GM18868 (cell line): ENCODE data around the gene CYP4B1.

Source experiments
- ATAC-seq: cut with Tn5 transposase; IDR thresholded peaks from one replicate; pipeline ENCODE4 v1.9.1; 2021; ENCODE audit warnings: mild to moderate bottlenecking, moderate library complexity; ENCODE audit not compliant: unreplicated experiment

The CYP4B1 gene

DNA sequence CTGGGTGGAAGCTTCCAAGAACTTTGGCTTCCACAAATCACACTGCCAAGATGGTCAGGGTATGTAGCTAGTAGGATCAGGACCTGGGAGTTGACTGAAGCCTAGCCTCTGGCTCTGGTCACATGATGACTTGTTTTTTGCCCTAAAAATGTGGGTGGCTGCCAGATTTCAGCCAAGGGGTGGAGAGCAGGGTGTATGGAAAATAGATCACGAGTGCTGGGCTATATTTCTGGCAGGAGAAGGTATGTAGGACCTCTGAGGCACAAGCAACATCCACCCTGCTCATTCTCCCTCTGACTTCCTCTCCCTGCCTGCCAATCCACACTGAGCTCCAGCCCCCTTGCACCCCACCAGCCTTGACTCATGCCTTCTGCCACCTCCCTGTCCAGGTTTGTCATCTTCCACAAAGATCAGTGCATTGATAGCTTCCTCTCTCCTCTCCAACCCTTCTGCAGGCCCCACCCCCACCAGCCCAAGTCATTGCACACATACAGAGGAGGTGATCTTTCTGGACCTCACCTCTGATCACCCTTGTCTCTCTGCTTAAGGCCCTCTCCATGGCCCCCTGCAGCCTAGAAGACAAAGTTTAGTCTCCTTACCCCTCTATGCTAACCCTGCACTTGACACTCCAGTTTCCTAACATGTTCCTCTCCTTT is 8.3 kb upstream of the CYP4B1 start:
- no peak for ATAC-seq

DNA sequence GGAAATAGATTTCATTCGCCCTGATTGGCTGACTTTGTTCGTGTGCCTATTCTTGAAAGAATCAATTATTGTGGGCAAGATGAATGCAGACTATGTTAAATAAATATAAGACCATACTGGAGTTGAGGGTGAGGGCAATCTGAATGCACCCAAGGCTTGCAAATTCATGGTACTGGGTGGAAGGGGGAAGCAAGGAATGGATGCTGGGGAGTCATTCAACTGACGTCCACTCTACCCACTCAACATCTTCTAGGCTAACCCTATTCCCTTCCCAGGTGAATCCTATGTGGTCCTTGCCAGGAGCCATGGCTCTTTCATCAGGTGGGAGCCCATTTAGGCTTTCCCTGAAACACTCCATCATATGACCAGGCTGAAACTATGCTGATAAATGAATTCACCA is 5.7 kb upstream of the CYP4B1 start:
- no peak for ATAC-seq

DNA sequence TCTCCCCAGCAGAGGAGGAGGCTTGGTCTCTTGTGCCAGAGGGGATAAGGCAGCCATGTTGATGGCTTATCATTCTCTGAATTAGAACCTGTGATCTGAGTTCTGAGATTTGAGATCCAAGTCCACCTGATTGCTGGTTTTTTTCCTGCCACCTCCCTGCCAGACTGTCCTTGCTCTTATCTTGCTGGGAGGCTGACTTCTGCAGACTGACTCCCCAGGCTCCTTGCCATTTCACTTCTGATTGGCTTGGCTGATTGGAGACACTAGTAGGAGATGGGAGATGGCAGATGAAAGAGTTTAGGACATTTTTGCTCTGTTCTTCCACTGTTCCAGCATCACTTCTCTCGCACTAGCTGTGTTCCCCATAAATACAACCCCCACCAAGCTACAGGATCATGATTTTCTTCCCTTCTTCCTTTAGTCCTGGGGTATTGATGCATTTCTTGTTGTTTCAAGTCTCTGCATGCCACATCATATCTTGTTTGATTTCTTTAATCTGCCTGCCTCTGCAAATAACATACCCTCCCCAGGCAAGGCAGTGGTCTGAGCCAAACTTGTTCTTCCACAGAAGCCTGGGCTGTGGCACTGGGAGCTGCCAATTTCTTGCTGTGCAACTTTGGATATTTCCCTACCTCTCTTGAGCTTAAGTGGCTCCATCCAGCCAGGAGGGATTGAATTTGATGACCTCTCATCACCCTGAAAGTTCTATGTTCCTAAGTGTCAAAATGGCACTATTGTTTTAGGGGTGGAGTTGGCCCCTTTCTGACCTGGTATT is 963 bp upstream of the CYP4B1 start:
- no peak for ATAC-seq

DNA sequence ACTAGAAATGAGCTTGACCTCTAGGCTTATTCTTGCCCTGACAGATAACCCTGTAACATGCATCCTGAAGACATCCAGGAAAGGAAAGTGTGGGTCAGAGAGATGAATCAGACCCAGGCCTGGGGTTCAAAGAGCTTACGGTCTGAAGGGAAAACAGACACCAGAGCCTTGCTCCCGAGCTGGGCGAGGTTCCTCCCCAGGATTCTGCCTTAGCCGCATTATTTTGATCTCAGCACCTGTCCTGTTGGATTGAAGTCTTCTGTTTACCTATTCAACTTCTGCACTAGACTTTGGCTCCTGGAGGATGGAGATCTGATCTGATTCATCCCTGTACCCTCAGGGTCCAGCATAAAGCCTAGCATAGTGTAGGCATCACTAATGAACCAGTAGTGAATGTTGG is 1.9 kb downstream of the CYP4B1 start:
- ATAC-seq, result no peak

DNA sequence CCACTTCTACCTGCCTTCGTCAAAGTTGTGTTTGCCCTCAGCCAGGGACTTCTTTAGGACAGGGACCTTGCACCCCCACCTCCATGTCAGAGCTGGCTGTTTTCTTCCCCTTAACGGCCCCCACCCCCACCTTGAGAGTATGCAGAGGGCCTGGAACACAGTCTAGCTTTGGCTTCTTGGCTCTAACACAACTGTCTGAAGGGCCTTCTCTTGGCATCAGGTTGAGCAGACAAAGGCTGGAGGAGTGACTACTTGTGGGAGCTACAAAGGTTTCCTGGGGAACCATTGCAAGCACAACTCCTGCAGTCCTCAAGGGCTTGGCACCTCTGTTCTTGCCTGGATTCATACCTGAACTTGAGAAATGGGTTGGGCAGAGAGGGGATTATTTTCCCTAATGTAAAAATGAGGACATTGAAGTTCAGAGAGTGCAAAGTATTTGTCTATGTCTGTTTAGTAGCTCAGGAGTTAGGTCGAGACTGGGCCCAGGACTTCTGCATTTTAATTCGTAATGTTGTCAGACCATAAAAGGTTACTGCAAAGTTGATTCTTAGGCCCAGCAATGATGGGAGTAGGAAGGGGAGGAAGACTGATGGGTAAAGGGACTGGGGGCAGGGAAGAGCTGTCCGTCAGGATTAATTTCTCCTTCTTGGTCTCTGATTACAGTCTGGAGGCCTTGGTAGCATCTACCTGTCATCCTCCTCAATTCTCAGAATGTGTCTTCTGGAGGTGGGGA is 2.6 kb downstream of the CYP4B1 start:
- no peak for ATAC-seq

DNA sequence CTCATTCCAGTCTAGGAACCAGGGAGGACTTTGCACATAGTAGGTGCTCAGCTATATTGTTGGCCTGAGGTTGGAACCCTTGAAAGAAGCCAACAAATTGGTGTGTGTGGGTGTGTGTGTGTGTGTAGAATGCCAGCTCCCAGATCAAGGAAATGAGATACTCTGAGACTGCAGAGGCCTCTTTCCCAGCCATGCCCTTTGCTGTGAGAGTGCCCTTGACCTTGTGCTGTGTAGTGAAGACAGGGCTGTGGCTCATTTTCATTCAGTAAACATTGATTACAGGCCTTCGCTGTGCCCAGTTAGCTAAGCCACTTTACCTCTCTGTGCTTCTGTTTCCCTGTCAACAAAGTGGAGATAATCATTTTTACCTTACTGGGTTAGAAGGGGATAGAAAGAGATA is 3.2 kb downstream of the CYP4B1 start:
- no peak for ATAC-seq

DNA sequence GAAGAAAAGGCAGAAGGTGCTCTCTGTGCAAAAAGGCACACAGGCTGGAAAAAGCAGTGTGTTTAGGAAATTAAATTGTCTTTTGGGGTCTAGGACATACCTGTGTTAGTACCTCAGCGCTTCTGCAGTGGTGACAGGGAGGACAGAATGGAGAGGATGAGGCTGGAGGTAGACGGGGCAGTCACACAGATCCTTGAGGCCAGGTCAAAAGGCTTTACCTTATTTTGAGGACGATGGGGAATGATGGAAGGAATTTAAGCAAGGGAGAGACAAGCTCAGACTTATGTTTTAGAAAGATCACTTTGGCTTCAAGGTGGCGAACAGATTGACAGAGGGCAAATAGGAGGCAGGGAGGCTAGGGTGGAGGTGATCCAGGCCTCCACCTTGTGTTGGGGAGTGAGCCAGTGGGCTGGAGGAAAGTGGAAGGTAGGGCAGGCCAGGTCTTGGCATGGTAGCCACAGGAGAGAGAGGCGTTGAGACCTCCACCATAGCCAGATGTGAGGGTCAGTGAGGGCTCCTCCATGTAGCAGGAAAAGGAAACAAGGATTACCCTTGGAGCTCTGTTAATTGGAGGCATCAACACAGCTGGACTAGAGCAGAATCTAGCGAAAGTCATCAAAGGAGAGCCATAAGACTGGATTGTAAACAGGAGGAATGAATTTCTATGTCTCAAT is 4.2 kb downstream of the CYP4B1 start:
- no peak for ATAC-seq

DNA sequence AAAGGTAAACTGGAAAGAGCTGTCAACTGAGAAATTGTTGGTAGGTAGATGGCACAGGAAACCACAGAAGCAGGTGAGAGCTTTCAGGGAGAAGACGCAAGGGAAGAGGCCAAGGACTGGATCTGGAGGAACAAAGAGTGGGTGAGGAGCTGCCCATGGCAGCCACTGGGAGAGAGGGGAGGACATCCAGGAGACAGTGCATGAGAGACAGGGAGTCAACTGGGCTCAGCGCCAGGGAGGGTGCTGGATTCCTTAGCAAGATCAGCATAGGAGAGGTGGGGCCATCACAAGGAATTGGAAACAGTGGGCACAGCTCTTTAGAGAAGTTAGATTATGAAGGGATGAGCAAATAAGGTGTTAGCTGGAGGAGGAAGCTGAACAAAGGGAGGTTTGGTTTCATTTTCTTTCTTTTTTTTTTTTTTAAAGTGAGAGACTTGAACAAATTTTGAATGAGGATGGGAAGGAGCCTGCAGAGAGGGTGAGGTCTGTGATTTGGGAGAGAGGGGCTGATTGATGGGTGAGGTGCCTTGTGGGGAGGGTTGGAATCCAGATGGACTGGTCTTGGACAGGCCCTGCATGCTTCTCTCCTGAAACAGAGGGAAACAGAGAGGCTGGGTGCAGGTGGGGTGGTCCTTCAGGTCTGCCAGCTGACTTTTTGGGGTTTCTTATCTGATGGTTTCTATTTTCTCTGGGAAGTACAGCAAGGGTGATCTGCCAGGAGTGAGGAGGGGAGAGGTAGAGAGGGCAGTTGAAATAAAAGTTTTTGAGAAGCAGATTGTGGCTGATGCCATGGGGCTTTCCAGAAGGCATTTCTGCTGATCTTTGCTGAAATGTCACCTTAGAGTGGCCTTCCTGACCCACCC is 5.4 kb downstream of the CYP4B1 start:
- no peak for ATAC-seq

DNA sequence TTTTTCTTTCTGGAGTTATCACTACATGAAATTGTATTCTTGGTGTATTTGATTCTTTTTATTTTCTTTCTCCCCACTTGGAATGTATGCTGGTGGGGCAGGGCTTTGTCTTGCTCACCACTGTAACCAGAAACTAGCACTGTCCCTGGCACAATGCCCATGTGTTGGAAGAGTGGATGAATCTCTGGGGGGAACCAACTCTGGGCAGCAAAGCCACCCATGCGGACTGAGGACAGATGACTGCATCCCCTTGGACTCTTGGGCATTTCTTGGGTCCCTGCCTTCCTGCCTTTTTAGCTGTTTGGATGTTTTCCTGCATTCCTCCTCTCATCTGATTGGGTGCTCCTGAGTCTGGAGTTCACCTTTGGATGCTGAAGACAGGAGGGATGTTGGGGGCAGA is 6.1 kb downstream of the CYP4B1 start:
- ATAC-seq, result no peak

DNA sequence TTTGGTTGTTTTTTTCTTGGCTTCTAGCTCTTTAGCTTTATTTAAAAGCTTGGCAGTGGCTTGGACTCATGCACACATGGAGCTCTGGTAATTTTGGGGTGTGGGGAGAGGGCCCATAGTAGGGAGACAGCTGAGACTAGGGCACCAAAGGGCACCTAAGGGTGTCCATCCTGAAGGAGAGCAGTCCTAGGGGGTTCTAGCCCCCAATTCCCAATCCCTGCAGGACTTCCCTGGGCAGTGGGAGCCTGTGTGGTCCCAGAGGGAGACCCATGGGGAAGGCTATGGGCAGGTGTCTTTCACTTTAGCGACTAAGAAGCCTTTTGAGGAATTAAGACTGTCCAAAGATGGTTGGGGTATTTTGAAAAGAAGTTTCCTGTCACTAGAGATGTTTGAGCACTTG is 6.9 kb downstream of the CYP4B1 start:
- no peak for ATAC-seq

DNA sequence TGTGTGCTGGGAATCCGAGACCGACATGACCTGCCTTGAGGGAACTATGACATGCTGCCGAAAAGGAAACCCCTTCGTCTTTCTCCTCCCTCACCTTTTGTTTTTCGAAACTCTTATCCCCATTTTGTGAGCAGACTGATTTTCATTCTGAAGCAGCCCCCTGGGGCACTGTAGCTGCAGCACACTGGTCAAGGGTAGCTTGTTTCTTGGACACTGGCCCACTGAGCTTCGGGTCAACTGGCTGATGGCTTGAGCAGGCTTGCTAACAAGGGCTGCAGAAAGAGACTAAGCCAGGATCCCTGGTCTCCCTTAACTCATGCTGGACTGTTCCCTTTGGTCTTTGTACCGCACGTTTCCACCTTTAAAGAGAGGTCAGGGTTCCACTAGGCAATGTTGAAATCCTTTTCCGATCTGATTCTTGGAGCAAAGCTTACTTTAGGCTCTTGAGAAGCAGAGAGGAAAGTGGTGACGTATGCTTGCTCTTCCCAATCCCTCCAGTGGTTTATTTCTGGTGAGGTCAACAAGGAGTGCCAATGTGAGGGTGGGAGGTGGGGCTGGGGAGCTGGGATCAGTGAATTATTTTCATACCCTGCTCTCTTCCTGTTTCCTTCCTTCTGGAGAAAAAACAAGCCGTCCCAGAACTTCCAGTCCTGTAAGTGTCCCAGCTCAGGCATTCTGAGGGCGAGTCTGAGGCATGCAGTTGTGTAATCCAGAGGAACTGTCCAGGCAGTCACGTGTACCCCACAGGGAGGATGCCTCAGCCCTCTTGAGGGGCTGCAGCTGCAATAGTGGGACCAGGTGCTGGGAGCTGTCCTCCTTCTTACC is 7.6 kb downstream of the CYP4B1 start:
- no peak for ATAC-seq

DNA sequence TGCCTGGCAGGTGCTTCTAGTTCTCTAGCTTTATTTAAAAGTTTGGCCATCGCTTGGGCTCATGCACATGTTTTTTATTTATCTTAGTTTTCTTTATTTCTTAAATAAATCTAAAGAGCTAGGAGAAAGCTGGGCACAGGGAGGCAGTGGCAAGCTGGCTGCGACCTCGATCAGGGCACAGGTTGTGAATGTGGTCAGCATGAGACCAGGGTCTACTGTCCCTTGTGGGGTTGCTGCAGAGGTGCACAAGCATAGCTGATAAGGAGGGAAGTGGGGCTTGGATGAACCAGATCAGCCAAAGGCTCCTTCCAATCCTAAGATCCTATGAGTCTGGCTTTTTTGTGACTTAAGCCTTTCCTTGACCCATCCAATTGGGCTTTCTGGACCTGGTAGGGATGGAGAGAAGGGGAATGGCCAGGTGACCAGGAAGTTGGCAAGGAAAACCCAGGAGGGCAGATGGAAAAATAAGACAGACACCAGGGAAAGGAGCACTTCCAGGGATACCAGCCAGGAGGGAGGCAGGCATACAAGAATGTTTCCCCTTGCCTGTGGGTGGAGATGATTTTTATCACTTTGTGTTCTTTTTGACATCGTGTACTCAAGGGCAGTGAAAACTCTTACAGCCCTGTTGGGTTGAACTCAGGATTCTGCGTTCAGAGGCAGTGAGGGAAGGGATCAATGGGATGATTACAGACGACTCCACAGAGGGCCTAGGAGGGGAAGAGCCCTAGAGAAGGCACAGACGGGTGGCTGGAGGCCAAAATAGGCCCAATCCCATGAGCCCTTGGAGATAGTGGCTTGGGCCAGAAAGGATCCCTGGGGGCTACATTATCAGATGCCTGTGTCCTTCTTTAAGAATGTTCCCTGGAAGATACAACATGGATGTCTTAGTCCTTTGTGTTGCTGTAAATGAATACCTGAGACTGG is 8.5 kb downstream of the CYP4B1 start:
- ATAC-seq, result no peak

DNA sequence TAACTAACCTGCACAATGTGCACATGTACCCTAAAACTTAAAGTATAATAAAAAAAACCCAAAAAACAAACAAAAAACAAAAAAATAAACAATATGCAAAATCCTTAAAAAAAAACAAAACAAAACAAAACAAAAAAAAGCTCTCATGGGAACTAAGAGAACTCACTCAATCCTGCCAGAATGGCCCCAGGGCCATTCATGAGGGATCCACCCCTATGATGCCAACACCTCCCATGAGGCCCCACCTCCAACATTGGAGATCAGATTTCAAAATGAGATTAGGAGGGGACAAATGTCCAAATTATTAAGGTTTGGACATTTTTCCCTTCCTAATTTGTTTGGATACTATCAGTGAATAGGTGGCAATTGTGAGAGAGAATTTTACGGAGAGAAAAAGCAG is 10.2 kb downstream of the CYP4B1 start:
- no peak for ATAC-seq

DNA sequence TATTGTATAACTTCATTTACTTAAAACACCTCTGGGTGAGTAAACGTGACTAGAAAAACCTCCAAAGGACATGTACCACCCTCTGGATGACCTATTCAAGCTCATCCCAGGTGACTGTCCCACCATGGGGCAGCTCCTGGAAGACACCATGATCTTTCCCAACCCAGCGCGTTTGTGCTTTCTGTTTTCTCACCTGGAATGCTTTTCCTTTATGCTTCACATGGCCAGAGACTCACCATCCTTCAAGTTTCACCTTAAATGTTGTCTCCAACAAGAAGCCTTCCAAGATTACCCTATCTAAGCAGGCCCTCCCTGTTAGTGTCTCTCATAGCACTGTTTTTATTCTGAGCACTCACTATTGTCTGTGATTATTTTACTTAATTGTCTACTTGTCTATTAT is 11.1 kb downstream of the CYP4B1 start:
- ATAC-seq, result no peak

DNA sequence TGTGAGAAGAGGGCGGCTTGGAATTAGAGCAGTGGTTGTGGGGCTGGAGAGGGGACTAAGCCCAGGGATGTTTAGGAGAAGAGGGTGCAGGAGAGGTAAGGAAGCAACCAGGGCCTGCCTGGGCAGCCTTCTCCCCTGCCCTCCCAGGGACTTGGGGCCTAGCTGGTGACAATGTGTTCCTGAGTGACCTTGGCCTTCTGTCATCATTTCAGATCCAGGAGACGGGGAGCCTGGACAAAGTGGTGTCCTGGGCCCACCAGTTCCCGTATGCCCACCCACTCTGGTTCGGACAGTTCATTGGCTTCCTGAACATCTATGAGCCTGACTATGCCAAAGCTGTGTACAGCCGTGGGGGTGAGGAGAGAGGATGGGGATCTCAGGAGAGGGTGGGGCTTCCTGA is 11.8 kb downstream of the CYP4B1 start:
- ATAC-seq, result no peak

DNA sequence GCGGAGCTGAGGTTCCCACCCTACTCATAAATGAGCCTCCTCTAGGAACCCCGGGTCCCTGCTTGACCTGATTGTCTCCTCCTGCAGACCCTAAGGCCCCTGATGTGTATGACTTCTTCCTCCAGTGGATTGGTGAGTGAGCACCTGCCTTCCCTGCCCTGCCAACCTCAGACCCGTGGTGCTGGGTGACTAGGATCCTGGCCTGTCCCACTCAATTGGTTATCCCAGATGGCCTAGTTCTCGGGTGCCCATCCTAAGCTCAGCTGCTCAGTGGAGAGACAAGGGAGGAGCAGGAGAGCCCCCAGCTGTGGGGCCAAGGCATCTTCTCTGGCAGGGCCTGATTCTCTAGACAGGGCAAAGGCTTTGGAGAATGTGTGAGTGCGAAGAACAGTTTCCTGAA is 12.2 kb downstream of the CYP4B1 start:
- ATAC-seq, result no peak

DNA sequence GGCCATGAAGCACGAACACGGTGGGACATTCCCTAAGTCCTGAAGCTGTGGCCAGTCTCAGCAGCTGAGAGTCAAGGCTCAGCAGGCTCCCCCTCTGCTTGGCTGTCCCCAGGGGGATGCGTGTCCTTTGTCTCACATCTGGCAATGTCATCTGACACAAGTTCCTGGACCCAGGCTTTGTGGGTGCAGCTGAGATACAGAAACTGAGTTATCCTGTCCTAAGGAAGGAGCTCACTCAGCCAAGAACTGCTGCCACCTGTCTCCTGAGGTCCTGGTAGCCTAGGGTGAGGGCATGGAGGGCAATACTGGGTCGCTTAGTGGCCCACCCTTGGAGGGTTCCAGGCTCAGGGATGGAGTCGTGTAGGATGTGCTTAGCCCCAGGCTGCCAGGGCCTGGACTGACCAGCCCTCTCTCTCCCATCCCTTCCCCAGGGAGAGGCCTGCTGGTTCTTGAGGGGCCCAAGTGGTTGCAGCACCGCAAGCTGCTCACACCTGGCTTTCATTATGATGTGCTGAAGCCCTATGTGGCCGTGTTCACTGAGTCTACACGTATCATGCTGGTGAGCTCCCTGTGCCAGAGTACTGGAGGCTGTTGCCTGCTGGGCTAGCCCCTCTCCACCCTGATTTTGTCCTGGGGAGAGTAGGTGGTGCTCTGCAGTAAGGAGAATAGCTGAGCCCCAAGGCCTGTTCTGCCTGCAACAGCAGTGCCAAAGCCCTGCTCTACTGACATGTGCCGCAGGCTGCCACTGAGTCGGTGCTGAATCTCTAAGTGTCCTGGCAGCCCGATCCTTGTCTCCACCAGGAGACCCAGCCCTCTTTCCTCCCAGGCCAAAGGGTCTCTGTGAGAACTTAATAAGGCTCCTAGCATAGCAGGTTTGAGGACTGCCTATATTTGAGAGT is 13.5 kb downstream of the CYP4B1 start:
- no peak for ATAC-seq
